ENCODE results near the gene HES1. TPM values are rescaled to one million over a fixed set of nuclear protein-coding genes. Genes with fewer than 3 reads are reported as not detected.

Gene HES1
- total RNA-seq, 4 donors from 2014 or later = 9.6 to 31.5 (median 15.4) TPM

- TF ChIP-seq CTCF (IDR thresholded peaks at IDR 0.05) = no peak
- no peak for TF ChIP-seq POLR2A (IDR thresholded peaks at IDR 0.05)
- TF ChIP-seq EP300 (IDR thresholded peaks at IDR 0.05) = no peak
- no peak for TF ChIP-seq POLR2AphosphoS5 (IDR thresholded peaks at IDR 0.05)
- Histone ChIP-seq H3K27me3 (no peaks in the 10 kb centered on the region), H3K4me1 (peaks cover 0 to 8% (median 0%) of the 10 kb centered on the region in 3 donors), H3K27ac (no peak overlapping the region), H3K9me3 (no peaks in the 10 kb centered on the region), H3K36me3 (no peaks in the 10 kb centered on the region), H3K4me3 (no peak overlapping the region)
- no peak for ATAC-seq
- WGBS, 2 donors (ENCODE audit: low coverage in 1 of 2) = 69% methylated on average over 4 to 5 of the region's 7 CpGs
These were observed 51.4 kb downstream of the HES1 start for GRCh38 chr3:194187233-194187944.

Small RNA genes within 50 kb of the gene (small RNA-seq; reads per million reads assigned to genes)
- 0 reads per million in 4 donors for gene RN7SL215P

Other genes starting within 250 kb of the HES1 start
- gene CPN2, start 215.2 kb downstream of the HES1 start, total RNA-seq = not detected
- under 1 TPM in 3 of 4 donors, not detected in 1; 0.42 to 0.67 (median 0.49) TPM for gene LRRC15, start 233.6 kb downstream of the HES1 start, total RNA-seq